HG03520 (cell line): Measurements from ENCODE around the gene SLC4A1.

Experiments used
- ATAC-seq: cut with Tn5 transposase; IDR thresholded peaks from one replicate; pipeline ENCODE4 v1.9.1; 2021; ENCODE audit warnings: mild to moderate bottlenecking, moderate library complexity; ENCODE audit not compliant: unreplicated experiment

Gene SLC4A1

GRCh38 chr17:44207319-44207718, 60.6 kb downstream of the SLC4A1 start:
- no peak for ATAC-seq

GRCh38 chr17:44206825-44207155, 61.1 kb downstream of the SLC4A1 start:
- ATAC-seq: no peak

GRCh38 chr17:44205962-44206824, 61.7 kb downstream of the SLC4A1 start:
- ATAC-seq: no peak

GRCh38 chr17:44204441-44204882, 63.5 kb downstream of the SLC4A1 start:
- ATAC-seq: no peak

GRCh38 chr17:44203731-44204440, 64.0 kb downstream of the SLC4A1 start:
- no peak for ATAC-seq

- ATAC-seq: no peak
Observed at GRCh38 chr17:44202756-44203155, 65.2 kb downstream of the SLC4A1 start.

- peak; percentile 3 for ATAC-seq
Observed at GRCh38 chr17:44200478-44201155, 67.3 kb downstream of the SLC4A1 start.

GRCh38 chr17:44199553-44200477, 68.1 kb downstream of the SLC4A1 start, which contains the start of gene ATXN7L3:
ATXN7L3 (minus strand) TSS chr17:44199884; CDS start chr17:44198070, 1,814 bp downstream.
- ATAC-seq: peak; percentile 48

- peak; percentile 24 for ATAC-seq
Observed at GRCh38 chr17:44198721-44199552, 69.0 kb downstream of the SLC4A1 start.
